Activated CD8-positive, alpha-beta T cell treated with anti-CD3 and anti-CD28 coated beads for 36 hours (primary cell): ENCODE measurements around the gene RIN3. TPM values are rescaled to one million over a fixed set of nuclear protein-coding genes. Genes with fewer than 3 reads are reported as not detected.
A peak's percentile ranks its signal among the peaks of the same experiment; 100 is the strongest.

Source experiments
- ATAC-seq: fragments of 200-7000 bp; cut with Tn5 transposase; one replicate; pipeline ENCODE4 v1.10.0; 2021; ENCODE audit warnings: mild to moderate bottlenecking, moderate library complexity
- CTCF ChIA-PET: fragments of 350-600 bp; sonication (Branson Sonifier 250); formaldehyde crosslinking; loops from one replicate; lab custom pipeline; 2021; ENCODE audit warnings: antibody characterized with exemption; lab: Charles Lee
- POLR2A ChIA-PET: fragments of 350-600 bp; sonication (Branson Sonifier 250); formaldehyde crosslinking; loops from one replicate; lab custom pipeline; 2021; ENCODE audit warnings: antibody characterized with exemption; lab: Charles Lee
- DNase-seq: peaks from one replicate; pipeline ENCODE4 v3.0.0-alpha.2; 2020
- H3K27ac Mint-ChIP-seq: one replicate; pipeline ENCODE4 v1.8.0; 2021; ENCODE audit warnings: mild to moderate bottlenecking, mixed read lengths
- H3K27me3 Mint-ChIP-seq: one replicate; pipeline ENCODE4 v1.8.0; 2021; ENCODE audit warnings: mixed read lengths
- H3K36me3 Mint-ChIP-seq: one replicate; pipeline ENCODE4 v1.8.0; 2021; ENCODE audit warnings: low read depth, mixed read lengths
- H3K4me1 Mint-ChIP-seq: one replicate; pipeline ENCODE4 v1.8.0; 2021; ENCODE audit warnings: low read depth, mixed read lengths
- H3K4me3 Mint-ChIP-seq: one replicate; pipeline ENCODE4 v1.8.0; 2021; ENCODE audit warnings: mild to moderate bottlenecking, moderate library complexity, mixed read lengths
- H3K9me3 Mint-ChIP-seq: one replicate; pipeline ENCODE4 v1.8.0; 2021; ENCODE audit warnings: mixed read lengths
- CTCF ChIP-seq: fragments of 200-600 bp; IDR thresholded peaks from one replicate; pipeline ENCODE4 v1.8.0; 2022; ENCODE audit warnings: antibody characterized with exemption, mild to moderate bottlenecking
- intact Hi-C: fragments of 100-400 bp; cut with micrococcal nuclease; formaldehyde crosslinking; loops from one replicate; pipeline ENCODE4 v1.10.0; 2022
- total RNA-seq, 2 experiments: library from RNA; stranded (reverse); gene quantifications; one replicate each; pipeline ENCODE4 v1.2.3, GENCODE V29; 2021

RIN3 gene
- total RNA-seq, 2 experiments from 2014 or later = 61.3 to 62.4 TPM

GRCh38 chr14:92582706-92583452 is 69.3 kb downstream of the RIN3 start:
- Mint-ChIP-seq H3K9me3 (peaks cover 5% of the 10 kb centered on the region), H3K27me3 (no peaks in the 10 kb centered on the region), H3K4me3 (peak overlapping the region; percentile 3), H3K4me1 (peaks cover 89% of the 10 kb centered on the region), H3K36me3 (peaks cover 81% of the 10 kb centered on the region), H3K27ac (peak overlapping the region; percentile 88)
- intact Hi-C loops = no loop called here
- CTCF ChIA-PET = interaction anchor here (0.9 to 2.1 kb wide), 2 partner anchors 15 to 19 kb away, joined by 4 to 6 read pairs; no protein-coding TSS in a partner anchor
- no peak for TF ChIP-seq CTCF
- POLR2A ChIA-PET = interaction anchor here (0.8 to 1.4 kb wide), 4 partner anchors 9 to 83 kb away, joined by 3 to 4 read pairs (median 3); no protein-coding TSS in a partner anchor
- DNase-seq = peak; percentile 82
- peak; percentile 66 for ATAC-seq

- peaks cover 5% of the 10 kb centered on the region for H3K9me3 Mint-ChIP-seq
- no peak for TF ChIP-seq CTCF
- peaks cover 91% of the 10 kb centered on the region for H3K4me1 Mint-ChIP-seq
- H3K36me3 Mint-ChIP-seq = peaks cover 77% of the 10 kb centered on the region
- ATAC-seq (no peak), DNase-seq (no peak)
- intact Hi-C loops = no loop called here
- CTCF ChIA-PET = no interaction called here
- POLR2A ChIA-PET = interaction anchor here (1.1 kb wide), 1 partner anchor 27 kb away, joined by 3 read pairs; no protein-coding TSS in a partner anchor
- no peak overlapping the region for H3K4me3 Mint-ChIP-seq
- H3K27ac Mint-ChIP-seq = peak overlapping the region; percentile 62
- no peaks in the 10 kb centered on the region for H3K27me3 Mint-ChIP-seq
Observed at GRCh38 chr14:92584220-92584619, 70.6 kb downstream of the RIN3 start.

- ChIA-PET POLR2A (interaction anchor here (1.0 to 2.2 kb wide), 4 partner anchors 8 to 70 kb away, joined by 3 to 11 read pairs (median 4); no protein-coding TSS in a partner anchor), CTCF (interaction anchor here (0.7 to 5.7 kb wide), 11 partner anchors 11 to 102 kb away, joined by 3 to 28 read pairs (median 6); no protein-coding TSS in a partner anchor)
- Mint-ChIP-seq H3K4me3 (no peak overlapping the region), H3K27ac (peak overlapping the region; percentile 95), H3K9me3 (peaks cover 5% of the 10 kb centered on the region), H3K27me3 (no peaks in the 10 kb centered on the region), H3K4me1 (peaks cover 90% of the 10 kb centered on the region), H3K36me3 (peaks cover 77% of the 10 kb centered on the region)
- ATAC-seq (no peak), DNase-seq (no peak)
- TF ChIP-seq CTCF = no peak
- intact Hi-C loops = no loop called here
Observed at GRCh38 chr14:92584816-92585215, 71.2 kb downstream of the RIN3 start.

GRCh38 chr14:92585981-92586937 is 72.7 kb downstream of the RIN3 start:
- DNase-seq = peak; percentile 64
- CTCF ChIA-PET = interaction anchor here (0.7 to 5.7 kb wide), 16 partner anchors 9 to 101 kb away, joined by 3 to 28 read pairs (median 4); no protein-coding TSS in a partner anchor
- peak overlapping the region; percentile 41 for H3K4me3 Mint-ChIP-seq

More at GRCh38 chr14:92585981-92586937, 72.7 kb downstream of the RIN3 start:
- intact Hi-C loops = loop anchor here (2.0 kb wide), 1 partner anchor 29 kb away; no protein-coding TSS in a partner anchor
- POLR2A ChIA-PET = interaction anchor here (0.6 to 2.2 kb wide), 11 partner anchors 9 to 245 kb away, joined by 3 to 11 read pairs (median 4); no protein-coding TSS in a partner anchor
- Mint-ChIP-seq H3K27ac (peak overlapping the region; percentile 95), H3K4me1 (peaks cover 95% of the 10 kb centered on the region), H3K9me3 (peaks cover 5% of the 10 kb centered on the region), H3K36me3 (peaks cover 75% of the 10 kb centered on the region), H3K27me3 (no peaks in the 10 kb centered on the region)
- TF ChIP-seq CTCF = no peak
- ATAC-seq = peak; percentile 57
